Measurements from ENCODE around the gene UGT1A5. TPM values are rescaled to one million over a fixed set of nuclear protein-coding genes. Genes with fewer than 3 reads are reported as not detected.
"Not testable (repeated sequence)": the region's sequence is repeated elsewhere in the genome, so short reads cannot be mapped to it uniquely, and the experiment has no call there.

UGT1A5 gene
- total RNA-seq, 4 donors from 2014 or later: not detected

GRCh38 chr2:233692648-233693047 lies 20.1 kb upstream of the UGT1A5 start, which contains the start of gene UGT1A6:
TSS of gene UGT1A6 (plus strand) at chr2:233692890. CDS start at chr2:233693005, 115 bp downstream.
- no peaks in the 10 kb centered on the region for H3K4me1 ChIP-seq
- no peak for TF ChIP-seq CTCF (IDR thresholded peaks at IDR 0.05)
- no peak for TF ChIP-seq POLR2A (IDR thresholded peaks at IDR 0.05)
- no peak for DNase-seq
- no peaks in the 10 kb centered on the region for H3K36me3 ChIP-seq
- H3K4me3 ChIP-seq: no peak within 1 kb of the TSS
- no peak within 1 kb of the TSS for H3K27ac ChIP-seq
- no peaks in the 10 kb centered on the region for H3K9me3 ChIP-seq
- no peaks in the 10 kb centered on the region for H3K27me3 ChIP-seq
- intact Hi-C loops (cut with DNase I; ENCODE audit: low total_unique reads): no loop called here

- H3K36me3 ChIP-seq: no peaks in the 10 kb centered on the region
- no peak overlapping the region for H3K4me3 ChIP-seq
- H3K9me3 ChIP-seq: no peaks in the 10 kb centered on the region
- TF ChIP-seq POLR2A (IDR thresholded peaks at IDR 0.05) (no peak), CTCF (IDR thresholded peaks at IDR 0.05) (no peak)
- H3K27ac ChIP-seq: no peak overlapping the region
- no peaks in the 10 kb centered on the region for H3K27me3 ChIP-seq
- no peaks in the 10 kb centered on the region for H3K4me1 ChIP-seq
- intact Hi-C loops (cut with DNase I; ENCODE audit: low total_unique reads): no loop called here
- no peak for DNase-seq
Measured at GRCh38 chr2:233693963-233694362, 18.7 kb upstream of the UGT1A5 start.

GRCh38 chr2:233698740-233699139 lies 14.0 kb upstream of the UGT1A5 start:
- H3K9me3 ChIP-seq: no peaks in the 10 kb centered on the region
- H3K4me3 ChIP-seq: no peak overlapping the region
- no peak overlapping the region for H3K27ac ChIP-seq
- H3K4me1 ChIP-seq: no peaks in the 10 kb centered on the region
- intact Hi-C loops (cut with DNase I; ENCODE audit: low total_unique reads): no loop called here
- H3K36me3 ChIP-seq: no peaks in the 10 kb centered on the region
- no peak for TF ChIP-seq POLR2A (IDR thresholded peaks at IDR 0.05)
- TF ChIP-seq CTCF (IDR thresholded peaks at IDR 0.05): no peak
- DNase-seq: no peak
- H3K27me3 ChIP-seq: no peaks in the 10 kb centered on the region

GRCh38 chr2:233699424-233700027 lies 13.2 kb upstream of the UGT1A5 start:
- Histone ChIP-seq H3K4me1 (no peaks in the 10 kb centered on the region), H3K9me3 (no peaks in the 10 kb centered on the region), H3K36me3 (no peaks in the 10 kb centered on the region), H3K4me3 (no peak overlapping the region), H3K27ac (no peak overlapping the region), H3K27me3 (no peaks in the 10 kb centered on the region)
- DNase-seq: no peak
- TF ChIP-seq CTCF (IDR thresholded peaks at IDR 0.05) (no peak), POLR2A (IDR thresholded peaks at IDR 0.05) (no peak)
- intact Hi-C loops (cut with DNase I; ENCODE audit: low total_unique reads): no loop called here

- Histone ChIP-seq H3K4me1 (no peaks in the 10 kb centered on the region), H3K36me3 (no peaks in the 10 kb centered on the region), H3K4me3 (no peak overlapping the region), H3K27ac (no peak overlapping the region), H3K9me3 (no peaks in the 10 kb centered on the region), H3K27me3 (no peaks in the 10 kb centered on the region)
- intact Hi-C loops (cut with DNase I; ENCODE audit: low total_unique reads): no loop called here
- TF ChIP-seq POLR2A (IDR thresholded peaks at IDR 0.05): no peak
- TF ChIP-seq CTCF (IDR thresholded peaks at IDR 0.05): no peak
- DNase-seq: no peak
Measured at GRCh38 chr2:233700028-233700635, 12.6 kb upstream of the UGT1A5 start.

GRCh38 chr2:233700842-233701241 lies 11.9 kb upstream of the UGT1A5 start:
- H3K27ac ChIP-seq; intact Hi-C loops (cut with DNase I; ENCODE audit: low total_unique reads): not testable (repeated sequence)

More at GRCh38 chr2:233700842-233701241, 11.9 kb upstream of the UGT1A5 start:
- not testable (repeated sequence) for DNase-seq, H3K27me3 ChIP-seq, H3K4me1 ChIP-seq, H3K36me3 ChIP-seq, H3K9me3 ChIP-seq, H3K4me3 ChIP-seq

Measured in uterus (tissue), 4 donors.